Stimulated activated CD4-positive, alpha-beta T cell treated with anti-CD3 and anti-CD28 coated beads, Interleukin-12 subunit alpha, Interleukin-12 subunit beta, amount 100 ng/mL, for 48 hours (primary cell): Measurements from ENCODE around the gene ELOVL7.
"Not testable (repeated sequence)": the region's sequence is repeated elsewhere in the genome, so short reads cannot be mapped to it uniquely, and the experiment has no call there.

Source experiments
- DNase-seq, 3 donors: peaks; one replicate each; pipeline ENCODE4 v3.0.0-alpha.2; 2020; ENCODE audit warnings: low read depth in 2 of 3, low spot score in 1 of 3

The ELOVL7 gene

GRCh38 chr5:60830581-60831127 lies 13.4 kb downstream of the ELOVL7 start:
- no peak for DNase-seq

GRCh38 chr5:60829490-60830266 lies 14.4 kb downstream of the ELOVL7 start:
- DNase-seq: no peak

GRCh38 chr5:60827201-60827600 lies 16.9 kb downstream of the ELOVL7 start:
- DNase-seq: no peak

GRCh38 chr5:60826653-60827052 lies 17.4 kb downstream of the ELOVL7 start:
- no peak for DNase-seq

GRCh38 chr5:60823574-60823973 lies 20.5 kb downstream of the ELOVL7 start:
- DNase-seq: no peak

- no peak for DNase-seq
Measured at GRCh38 chr5:60822285-60822556, 21.8 kb downstream of the ELOVL7 start.

- no peak for DNase-seq
Measured at GRCh38 chr5:60821488-60822284, 22.4 kb downstream of the ELOVL7 start.

GRCh38 chr5:60820593-60821487 lies 23.2 kb downstream of the ELOVL7 start:
- DNase-seq: no peak

GRCh38 chr5:60816138-60816537 lies 27.9 kb downstream of the ELOVL7 start:
- DNase-seq: not testable (repeated sequence)

GRCh38 chr5:60814498-60814897 lies 29.6 kb downstream of the ELOVL7 start:
- DNase-seq: no peak

GRCh38 chr5:60812426-60812825 lies 31.6 kb downstream of the ELOVL7 start:
- no peak for DNase-seq

- no peak for DNase-seq
Measured at GRCh38 chr5:60811105-60811504, 33.0 kb downstream of the ELOVL7 start.

- DNase-seq: no peak
Measured at GRCh38 chr5:60810438-60811085, 33.5 kb downstream of the ELOVL7 start.

- DNase-seq: no peak
Measured at GRCh38 chr5:60809891-60810425, 34.1 kb downstream of the ELOVL7 start.

GRCh38 chr5:60806591-60807243 lies 37.4 kb downstream of the ELOVL7 start:
- DNase-seq: no peak

GRCh38 chr5:60805463-60805862 lies 38.6 kb downstream of the ELOVL7 start:
- DNase-seq: no peak

- no peak for DNase-seq
Measured at GRCh38 chr5:60803712-60804111, 40.4 kb downstream of the ELOVL7 start.

- no peak for DNase-seq
Measured at GRCh38 chr5:60802986-60803385, 41.1 kb downstream of the ELOVL7 start.

- no peak for DNase-seq
Measured at GRCh38 chr5:60802226-60802625, 41.8 kb downstream of the ELOVL7 start.
